Panc1 (cell line): ENCODE data around the gene CAPN7. TPM values are rescaled to one million over a fixed set of nuclear protein-coding genes. Genes with fewer than 3 reads are reported as not detected.
A peak's percentile ranks its signal among the peaks of the same experiment; 100 is the strongest.

Experiments
- ATAC-seq: fragments of 200-7000 bp; cut with Tn5 transposase; 2 replicates; pipeline ENCODE4 v1.9.1; 2020; ENCODE audit warnings: mild to moderate bottlenecking, moderate library complexity
- BruUV-seq: library from RNA; stranded (reverse); fragments of 400-500 nt; replicated peaks from 2 replicates; lab custom pipeline; 2021; lab: Mats Ljungman, UMichigan
- CTCF ChIA-PET: fragments of 300-600 bp; sonication (Branson Sonifier 250); formaldehyde crosslinking; loops from one replicate; lab custom pipeline; 2022; ENCODE audit warnings: antibody characterized with exemption; lab: Charles Lee
- POLR2A ChIA-PET: fragments of 300-600 bp; sonication (Branson Sonifier 250); formaldehyde crosslinking; loops from one replicate; lab custom pipeline; 2022; ENCODE audit warnings: antibody characterized with exemption; lab: Charles Lee
- DNase-seq: peaks from one replicate; pipeline ENCODE4 v3.0.0-alpha.2; 2010; ENCODE audit warnings: low read depth, low spot score
- H3K27ac ChIP-seq: 2 replicates; pipeline ENCODE4 v1.5.1; 2011; ENCODE audit warnings: mild to moderate bottlenecking, low read length, inconsistent platforms
- H3K27me3 ChIP-seq: fragments of 200-500 bp; sonication (Bioruptor generic); 2 replicates; pipeline ENCODE4 v1.6.0; 2014; ENCODE audit warnings: low read length, inconsistent platforms; ENCODE audit not compliant: control insufficient read depth, insufficient read depth
- H3K36me3 ChIP-seq: fragments of 200-500 bp; sonication (Bioruptor generic); 2 replicates; pipeline ENCODE4 v1.5.1; 2014; ENCODE audit warnings: inconsistent platforms, mild to moderate bottlenecking, low read length, moderate library complexity; ENCODE audit not compliant: control insufficient read depth, insufficient read depth
- H3K4me1 ChIP-seq: 2 replicates; pipeline ENCODE4 v1.5.1; 2011; ENCODE audit warnings: inconsistent platforms, mild to moderate bottlenecking, low read length, moderate library complexity; ENCODE audit not compliant: control insufficient read depth, insufficient read depth
- H3K4me3 ChIP-seq, 2 experiments: 2 replicates each; pipeline ENCODE4 v1.5.1; 2011 to 2012; ENCODE audit warnings: low read depth in 2 of 2, low read length in 2 of 2, mild to moderate bottlenecking in 2 of 2, inconsistent platforms in 1 of 2, moderate library complexity in 1 of 2
- H3K9me3 ChIP-seq: fragments of 200-500 bp; sonication (Bioruptor generic); 2 replicates; pipeline ENCODE4 v1.5.1; 2014; ENCODE audit warnings: low read depth, mild to moderate bottlenecking, inconsistent platforms, low read length, moderate library complexity; ENCODE audit not compliant: control insufficient read depth, insufficient read depth
- CTCF ChIP-seq: fragments of 450-650 bp; IDR thresholded peaks from 2 replicates; pipeline ENCODE4 v1.5.1; 2017; ENCODE audit warnings: mild to moderate bottlenecking
- POLR2AphosphoS5 ChIP-seq: IDR thresholded peaks from 2 replicates; pipeline ENCODE4 v1.6.1; 2012; ENCODE audit warnings: mild to moderate bottlenecking, low read depth, low read length, moderate library complexity
- REST ChIP-seq, 2 experiments: IDR thresholded peaks; 2 replicates each; pipeline ENCODE4 v1.6.1; 2011 to 2012; ENCODE audit warnings: low read depth in 2 of 2, control low read depth in 1 of 2, low read length in 1 of 2, mild to moderate bottlenecking in 1 of 2, moderate library complexity in 1 of 2; ENCODE audit not compliant: insufficient read depth in 1 of 2
- SIN3A ChIP-seq: IDR thresholded peaks from 2 replicates; pipeline ENCODE4 v1.6.1; 2012; ENCODE audit warnings: low read depth, mild to moderate bottlenecking, low read length, moderate library complexity, borderline replicate concordance; ENCODE audit not compliant: insufficient read depth
- TCF7L2 ChIP-seq: IDR thresholded peaks from 2 replicates; pipeline ENCODE4 v1.6.1; 2011; ENCODE audit warnings: mild to moderate bottlenecking, low read depth, low read length, inconsistent platforms
- in situ Hi-C: cut with HindIII; loops from 2 replicates; pipeline ENCODE4 v1.10.0; 2016; ENCODE audit warnings: low sequenced_read_pairs, low pct_unique_long_range_greater_than_20kb
- intact Hi-C: fragments of 100-400 bp; cut with micrococcal nuclease; formaldehyde crosslinking; loops from one replicate; pipeline ENCODE4 v1.10.0; 2022; ENCODE audit not compliant: unreplicated experiment
- total RNA-seq: library from RNA; stranded (reverse); gene quantifications from one replicate; pipeline ENCODE4 v1.2.1, GENCODE V29; 2021; ENCODE audit not compliant: unreplicated experiment

The CAPN7 gene
- total RNA-seq, 1 experiment from 2014 or later: 26.5 TPM

GRCh38 chr3:15229262-15229661 is 23.2 kb downstream of the CAPN7 start:
- DNase-seq (no peak), ATAC-seq (no peak)
- Histone ChIP-seq H3K4me3 (no peak overlapping the region), H3K9me3 (no peaks in the 10 kb centered on the region), H3K27ac (no peak overlapping the region), H3K36me3 (peaks cover 35% of the 10 kb centered on the region), H3K4me1 (no peaks in the 10 kb centered on the region), H3K27me3 (no peaks in the 10 kb centered on the region)
- in situ Hi-C loops (no loop called here), intact Hi-C loops (no loop called here)
- CTCF ChIA-PET: no interaction called here
- no peak for TF ChIP-seq TCF7L2
- no peak for TF ChIP-seq REST (IDR thresholded peaks at IDR 0.05; ENCODE audit: insufficient read depth in 1 of 2, low read depth in 2 of 2, low read length in 1 of 2)
- TF ChIP-seq SIN3A: no peak
- TF ChIP-seq POLR2AphosphoS5: no peak
- POLR2A ChIA-PET: no interaction called here
- BruUV-seq: no TSS peak

GRCh38 chr3:15241341-15241740 is 35.3 kb downstream of the CAPN7 start:
- no TSS peak for BruUV-seq
- peaks cover 12% of the 10 kb centered on the region; the same call in 1 of the 2 replicates for H3K36me3 ChIP-seq
- ChIA-PET CTCF (interaction anchor here (0.6 kb wide), 1 partner anchor 200 kb away, joined by 7 read pairs; no protein-coding TSS in a partner anchor), POLR2A (no interaction called here)
- TF ChIP-seq CTCF (peak; percentile 34), SIN3A (no peak)
- H3K4me1 ChIP-seq: no peaks in the 10 kb centered on the region
- no peaks in the 10 kb centered on the region for H3K27me3 ChIP-seq
- no peak for ATAC-seq
- H3K9me3 ChIP-seq: no peaks in the 10 kb centered on the region
- no peak for DNase-seq
- H3K27ac ChIP-seq: no peak overlapping the region
- in situ Hi-C loops: no loop called here
- intact Hi-C loops: no loop called here
- H3K4me3 ChIP-seq: no peak overlapping the region

- in situ Hi-C loops (no loop called here), intact Hi-C loops (no loop called here)
- ATAC-seq (no peak), DNase-seq (no peak)
- ChIA-PET POLR2A (no interaction called here), CTCF (no interaction called here)
- Histone ChIP-seq H3K27ac (no peak overlapping the region), H3K27me3 (no peaks in the 10 kb centered on the region), H3K36me3 (peaks cover 20% of the 10 kb centered on the region), H3K9me3 (no peaks in the 10 kb centered on the region), H3K4me3 (no peak overlapping the region), H3K4me1 (no peaks in the 10 kb centered on the region)
- TF ChIP-seq CTCF (no peak), TCF7L2 (no peak)
- no TSS peak for BruUV-seq
Measured at GRCh38 chr3:15243822-15244482, 37.9 kb downstream of the CAPN7 start.
